HepG2 (cell line): Measurements from ENCODE around the gene CD24. TPM values are rescaled to one million over a fixed set of nuclear protein-coding genes. Genes with fewer than 3 reads are reported as not detected.

ENCODE experiments used
- ATF7-NPFF ChIP-seq: sonication (generic); formaldehyde crosslinking; IDR thresholded peaks from 2 replicates; pipeline ENCODE4 v1.8.1; 2023; ENCODE audit warnings: mild to moderate bottlenecking, low read depth, missing genetic modification reagents, moderate library complexity
- FOXA1 ChIP-seq, 2 experiments: fragments of 450-650 bp in 1 of 2; sonication (generic) in 1 of 2; formaldehyde crosslinking in 1 of 2; IDR thresholded peaks; 2 replicates each; pipeline versions ENCODE4 v1.4.0 to v1.6.1; 2016 to 2020; ENCODE audit warnings: missing genetic modification reagents in 1 of 2
- KLF6 ChIP-seq: IDR thresholded peaks from 2 replicates; pipeline ENCODE4 v1.8.0; 2016; ENCODE audit warnings: missing biosample characterization, missing genetic modification reagents
- MEIS1 ChIP-seq: sonication (generic); formaldehyde crosslinking; IDR thresholded peaks from 2 replicates; pipeline ENCODE4 v1.9.0; 2021; ENCODE audit warnings: mild to moderate bottlenecking, missing genetic modification reagents, moderate library complexity, borderline replicate concordance
- MTA1 ChIP-seq: sonication (generic); formaldehyde crosslinking; IDR thresholded peaks from 2 replicates; pipeline ENCODE4 v1.4.0; 2020; ENCODE audit warnings: missing genetic modification reagents, mild to moderate bottlenecking, borderline replicate concordance
- RFXANK ChIP-seq: IDR thresholded peaks from 2 replicates; pipeline ENCODE4 v1.6.1; 2016
- SMYD3 ChIP-seq: sonication (generic); formaldehyde crosslinking; IDR thresholded peaks from 2 replicates; pipeline ENCODE4 v1.8.1; 2023; ENCODE audit warnings: mild to moderate bottlenecking, missing genetic modification reagents
- SP5 ChIP-seq: IDR thresholded peaks from 2 replicates; pipeline ENCODE4 v1.6.1; 2016; ENCODE audit warnings: low read depth, borderline replicate concordance
- ZBTB20 ChIP-seq: sonication (generic); formaldehyde crosslinking; IDR thresholded peaks from 2 replicates; pipeline ENCODE4 v1.8.1; 2023; ENCODE audit warnings: missing genetic modification reagents, low read depth, mild to moderate bottlenecking, borderline replicate concordance
- ZNF570 ChIP-seq: sonication (generic); formaldehyde crosslinking; IDR thresholded peaks from 2 replicates; pipeline ENCODE4 v1.4.0; 2020; ENCODE audit warnings: mild to moderate bottlenecking, missing genetic modification reagents, borderline replicate concordance
- ZNF776 ChIP-seq: sonication (generic); formaldehyde crosslinking; IDR thresholded peaks from 2 replicates; pipeline ENCODE4 v1.4.0; 2020; ENCODE audit warnings: mild to moderate bottlenecking, missing genetic modification reagents
- ZNF781 ChIP-seq: sonication (generic); formaldehyde crosslinking; IDR thresholded peaks from 2 replicates; pipeline ENCODE4 v1.5.1; 2020; ENCODE audit warnings: borderline replicate concordance, mild to moderate bottlenecking, missing genetic modification reagents; ENCODE audit errors: not compliant biosample characterization
- polyA plus RNA-seq, 8 experiments: library from polyadenylated mRNA; depleted of rRNA in 3 of 8; stranded (reverse) in 7 of 8; unstranded in 1 of 8; fragments of >200 nt; fragmentation: Illumina TruSeq in 4 of 8; extraction: Trizol in 4 of 8; gene quantifications; 2 replicates each; pipeline versions ENCODE4 v1.2.1 to v1.2.3, GENCODE V29; 2011 to 2016; ENCODE audit warnings: low read depth in 4 of 8, missing spikeins in 1 of 8, mixed read lengths in 1 of 8; ENCODE audit not compliant: insufficient read depth in 1 of 8
- total RNA-seq, 5 experiments: library from RNA; depleted of rRNA; stranded (reverse); fragments of >200 nt; fragmentation: Illumina TruSeq; extraction: Trizol; gene quantifications; 2 replicates each; pipeline ENCODE4 v1.2.3, GENCODE V29; 2016; ENCODE audit warnings: low read depth in 1 of 5
- TF ChIP-seq, protein P1 (sequence below): sonication (generic); formaldehyde crosslinking; IDR thresholded peaks from 2 replicates; pipeline ENCODE4 v1.4.0; 2020; ENCODE audit warnings: mild to moderate bottlenecking, missing genetic modification reagents
- TF ChIP-seq, protein P2 (sequence below): sonication (generic); formaldehyde crosslinking; IDR thresholded peaks from 2 replicates; pipeline ENCODE4 v1.5.1; 2020; ENCODE audit warnings: missing genetic modification reagents, mild to moderate bottlenecking, borderline replicate concordance
- TF ChIP-seq, protein P3 (sequence below): sonication (generic); formaldehyde crosslinking; IDR thresholded peaks from 2 replicates; pipeline ENCODE4 v1.8.0; 2022; ENCODE audit warnings: low read depth, missing genetic modification reagents
- TF ChIP-seq, protein P4 (sequence below): IDR thresholded peaks from 2 replicates; pipeline ENCODE4 v1.6.1; 2016; ENCODE audit warnings: low read depth, missing genetic modification reagents, missing compliant biosample characterization
- TF ChIP-seq, protein P5 (sequence below): sonication (generic); formaldehyde crosslinking; IDR thresholded peaks from 2 replicates; pipeline ENCODE4 v1.5.1; 2020; ENCODE audit warnings: missing genetic modification reagents, mild to moderate bottlenecking, borderline replicate concordance

Gene CD24
- total and polyA plus RNA-seq, 2 of the 13 experiments (the other 11 are each of a cell fraction or from before 2014, with no cell fraction given): 11.3 to 30.5 TPM

- TF ChIP-seq, protein P1, sequence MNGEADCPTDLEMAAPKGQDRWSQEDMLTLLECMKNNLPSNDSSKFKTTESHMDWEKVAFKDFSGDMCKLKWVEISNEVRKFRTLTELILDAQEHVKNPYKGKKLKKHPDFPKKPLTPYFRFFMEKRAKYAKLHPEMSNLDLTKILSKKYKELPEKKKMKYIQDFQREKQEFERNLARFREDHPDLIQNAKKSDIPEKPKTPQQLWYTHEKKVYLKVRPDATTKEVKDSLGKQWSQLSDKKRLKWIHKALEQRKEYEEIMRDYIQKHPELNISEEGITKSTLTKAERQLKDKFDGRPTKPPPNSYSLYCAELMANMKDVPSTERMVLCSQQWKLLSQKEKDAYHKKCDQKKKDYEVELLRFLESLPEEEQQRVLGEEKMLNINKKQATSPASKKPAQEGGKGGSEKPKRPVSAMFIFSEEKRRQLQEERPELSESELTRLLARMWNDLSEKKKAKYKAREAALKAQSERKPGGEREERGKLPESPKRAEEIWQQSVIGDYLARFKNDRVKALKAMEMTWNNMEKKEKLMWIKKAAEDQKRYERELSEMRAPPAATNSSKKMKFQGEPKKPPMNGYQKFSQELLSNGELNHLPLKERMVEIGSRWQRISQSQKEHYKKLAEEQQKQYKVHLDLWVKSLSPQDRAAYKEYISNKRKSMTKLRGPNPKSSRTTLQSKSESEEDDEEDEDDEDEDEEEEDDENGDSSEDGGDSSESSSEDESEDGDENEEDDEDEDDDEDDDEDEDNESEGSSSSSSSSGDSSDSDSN (CRISPR knock-in tag): no peak
- TF ChIP-seq RFXANK (CRISPR knock-in tag) (no peak), KLF6 (no peak), ZNF570 (no peak), ZBTB20 (CRISPR knock-in tag) (no peak), MEIS1 (CRISPR knock-in tag) (no peak), MTA1 (CRISPR knock-in tag) (0 out of 2 replicates have a peak, but pooled peaks have one; percentile 26), SP5 (CRISPR knock-in tag) (no peak), FOXA1 (IDR thresholded peaks at IDR 0.05) (no peak), FOXA1 (CRISPR knock-in tag; IDR thresholded peaks at IDR 0.05) (peak; percentile 69), ZNF776 (CRISPR knock-in tag) (no peak), ATF7-NPFF (CRISPR knock-in tag) (no peak), SMYD3 (CRISPR knock-in tag) (no peak), ZNF781 (no peak)
- TF ChIP-seq, protein P2, sequence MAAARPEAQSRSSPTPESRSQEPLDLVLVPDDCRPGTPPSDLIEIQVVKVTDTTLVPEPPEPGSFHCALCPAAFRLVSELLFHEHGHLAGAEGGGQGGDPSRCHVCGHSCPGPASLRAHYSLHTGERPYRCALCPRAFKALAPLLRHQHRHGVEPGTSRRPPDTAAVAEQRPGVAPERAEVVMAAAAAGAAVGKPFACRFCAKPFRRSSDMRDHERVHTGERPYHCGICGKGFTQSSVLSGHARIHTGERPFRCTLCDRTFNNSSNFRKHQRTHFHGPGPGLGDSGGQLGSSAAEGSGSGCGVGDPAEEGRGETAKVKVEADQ (CRISPR knock-in tag): no peak
- TF ChIP-seq, protein P3, sequence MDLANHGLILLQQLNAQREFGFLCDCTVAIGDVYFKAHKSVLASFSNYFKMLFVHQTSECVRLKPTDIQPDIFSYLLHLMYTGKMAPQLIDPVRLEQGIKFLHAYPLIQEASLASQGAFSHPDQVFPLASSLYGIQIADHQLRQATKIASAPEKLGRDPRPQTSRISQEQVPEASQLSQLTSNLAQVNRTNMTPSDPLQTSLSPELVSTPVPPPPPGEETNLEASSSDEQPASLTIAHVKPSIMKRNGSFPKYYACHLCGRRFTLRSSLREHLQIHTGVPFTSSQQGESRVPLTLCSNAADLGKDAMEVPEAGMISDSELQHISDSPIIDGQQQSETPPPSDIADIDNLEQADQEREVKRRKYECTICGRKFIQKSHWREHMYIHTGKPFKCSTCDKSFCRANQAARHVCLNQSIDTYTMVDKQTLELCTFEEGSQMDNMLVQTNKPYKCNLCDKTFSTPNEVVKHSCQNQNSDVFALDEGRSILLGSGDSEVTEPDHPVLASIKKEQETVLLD (CRISPR knock-in tag): no peak
- TF ChIP-seq, protein P4, sequence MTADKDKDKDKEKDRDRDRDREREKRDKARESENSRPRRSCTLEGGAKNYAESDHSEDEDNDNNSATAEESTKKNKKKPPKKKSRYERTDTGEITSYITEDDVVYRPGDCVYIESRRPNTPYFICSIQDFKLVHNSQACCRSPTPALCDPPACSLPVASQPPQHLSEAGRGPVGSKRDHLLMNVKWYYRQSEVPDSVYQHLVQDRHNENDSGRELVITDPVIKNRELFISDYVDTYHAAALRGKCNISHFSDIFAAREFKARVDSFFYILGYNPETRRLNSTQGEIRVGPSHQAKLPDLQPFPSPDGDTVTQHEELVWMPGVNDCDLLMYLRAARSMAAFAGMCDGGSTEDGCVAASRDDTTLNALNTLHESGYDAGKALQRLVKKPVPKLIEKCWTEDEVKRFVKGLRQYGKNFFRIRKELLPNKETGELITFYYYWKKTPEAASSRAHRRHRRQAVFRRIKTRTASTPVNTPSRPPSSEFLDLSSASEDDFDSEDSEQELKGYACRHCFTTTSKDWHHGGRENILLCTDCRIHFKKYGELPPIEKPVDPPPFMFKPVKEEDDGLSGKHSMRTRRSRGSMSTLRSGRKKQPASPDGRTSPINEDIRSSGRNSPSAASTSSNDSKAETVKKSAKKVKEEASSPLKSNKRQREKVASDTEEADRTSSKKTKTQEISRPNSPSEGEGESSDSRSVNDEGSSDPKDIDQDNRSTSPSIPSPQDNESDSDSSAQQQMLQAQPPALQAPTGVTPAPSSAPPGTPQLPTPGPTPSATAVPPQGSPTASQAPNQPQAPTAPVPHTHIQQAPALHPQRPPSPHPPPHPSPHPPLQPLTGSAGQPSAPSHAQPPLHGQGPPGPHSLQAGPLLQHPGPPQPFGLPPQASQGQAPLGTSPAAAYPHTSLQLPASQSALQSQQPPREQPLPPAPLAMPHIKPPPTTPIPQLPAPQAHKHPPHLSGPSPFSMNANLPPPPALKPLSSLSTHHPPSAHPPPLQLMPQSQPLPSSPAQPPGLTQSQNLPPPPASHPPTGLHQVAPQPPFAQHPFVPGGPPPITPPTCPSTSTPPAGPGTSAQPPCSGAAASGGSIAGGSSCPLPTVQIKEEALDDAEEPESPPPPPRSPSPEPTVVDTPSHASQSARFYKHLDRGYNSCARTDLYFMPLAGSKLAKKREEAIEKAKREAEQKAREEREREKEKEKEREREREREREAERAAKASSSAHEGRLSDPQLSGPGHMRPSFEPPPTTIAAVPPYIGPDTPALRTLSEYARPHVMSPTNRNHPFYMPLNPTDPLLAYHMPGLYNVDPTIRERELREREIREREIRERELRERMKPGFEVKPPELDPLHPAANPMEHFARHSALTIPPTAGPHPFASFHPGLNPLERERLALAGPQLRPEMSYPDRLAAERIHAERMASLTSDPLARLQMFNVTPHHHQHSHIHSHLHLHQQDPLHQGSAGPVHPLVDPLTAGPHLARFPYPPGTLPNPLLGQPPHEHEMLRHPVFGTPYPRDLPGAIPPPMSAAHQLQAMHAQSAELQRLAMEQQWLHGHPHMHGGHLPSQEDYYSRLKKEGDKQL (CRISPR knock-in tag): no peak
- TF ChIP-seq, protein P5, sequence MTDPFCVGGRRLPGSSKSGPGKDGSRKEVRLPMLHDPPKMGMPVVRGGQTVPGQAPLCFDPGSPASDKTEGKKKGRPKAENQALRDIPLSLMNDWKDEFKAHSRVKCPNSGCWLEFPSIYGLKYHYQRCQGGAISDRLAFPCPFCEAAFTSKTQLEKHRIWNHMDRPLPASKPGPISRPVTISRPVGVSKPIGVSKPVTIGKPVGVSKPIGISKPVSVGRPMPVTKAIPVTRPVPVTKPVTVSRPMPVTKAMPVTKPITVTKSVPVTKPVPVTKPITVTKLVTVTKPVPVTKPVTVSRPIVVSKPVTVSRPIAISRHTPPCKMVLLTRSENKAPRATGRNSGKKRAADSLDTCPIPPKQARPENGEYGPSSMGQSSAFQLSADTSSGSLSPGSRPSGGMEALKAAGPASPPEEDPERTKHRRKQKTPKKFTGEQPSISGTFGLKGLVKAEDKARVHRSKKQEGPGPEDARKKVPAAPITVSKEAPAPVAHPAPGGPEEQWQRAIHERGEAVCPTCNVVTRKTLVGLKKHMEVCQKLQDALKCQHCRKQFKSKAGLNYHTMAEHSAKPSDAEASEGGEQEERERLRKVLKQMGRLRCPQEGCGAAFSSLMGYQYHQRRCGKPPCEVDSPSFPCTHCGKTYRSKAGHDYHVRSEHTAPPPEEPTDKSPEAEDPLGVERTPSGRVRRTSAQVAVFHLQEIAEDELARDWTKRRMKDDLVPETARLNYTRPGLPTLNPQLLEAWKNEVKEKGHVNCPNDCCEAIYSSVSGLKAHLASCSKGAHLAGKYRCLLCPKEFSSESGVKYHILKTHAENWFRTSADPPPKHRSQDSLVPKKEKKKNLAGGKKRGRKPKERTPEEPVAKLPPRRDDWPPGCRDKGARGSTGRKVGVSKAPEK (CRISPR knock-in tag): no peak
Observed at GRCh38 chr6:106995640-106996039, 21.1 kb upstream of the CD24 start (continued).
